Measurements from ENCODE around the gene TBX1.

Gene TBX1

DNA sequence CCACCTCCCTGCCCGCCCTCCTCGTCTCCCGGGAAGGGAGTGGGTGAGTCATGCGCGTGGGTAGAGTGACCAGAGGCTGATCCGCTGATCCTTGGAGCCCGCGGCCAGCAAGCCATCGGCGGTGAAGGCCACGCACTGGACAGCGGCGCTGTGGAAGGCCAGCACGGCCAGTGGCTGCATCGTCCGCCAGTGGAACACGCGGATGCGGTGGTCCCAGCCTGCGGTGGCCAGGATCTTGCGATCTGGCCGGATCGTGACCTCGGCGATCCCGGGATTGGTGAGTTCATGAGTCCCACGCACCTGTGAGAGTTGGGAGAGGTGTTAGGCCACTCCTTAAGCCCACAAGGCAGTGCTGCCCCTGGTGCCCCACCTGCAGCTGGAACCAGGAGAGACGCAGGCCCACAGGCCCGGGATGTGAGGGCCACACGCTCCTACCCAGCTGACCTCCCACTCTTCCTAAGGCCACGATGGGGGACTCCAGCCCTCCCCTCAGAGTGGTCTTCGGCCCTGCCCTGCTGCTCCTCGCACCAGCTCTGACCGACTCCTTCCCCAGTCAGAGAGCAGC, 28.2 kb downstream of the TBX1 start:
- Histone ChIP-seq H3K4me1 (ENCODE audit: insufficient read depth, low read length) (no peaks in the 10 kb centered on the region), H3K27ac (ENCODE audit: low read length) (no peak overlapping the region), H3K9me3 (ENCODE audit: insufficient read depth, low read length, severe bottlenecking) (peaks cover 4% of the 10 kb centered on the region), H2AFZ (ENCODE audit: low read depth, low read length) (no peak overlapping the region), H4K20me1 (ENCODE audit: insufficient read depth, low read length) (no peaks in the 10 kb centered on the region; the same call in 1 of the 2 replicates), H3K9ac (ENCODE audit: low read depth, low read length) (no peak overlapping the region), H3K4me3 (ENCODE audit: low read depth in 1 of 2, low read length in 2 of 2) (no peak overlapping the region), H3K27me3 (ENCODE audit: insufficient read depth, low read length, poor library complexity) (no peaks in the 10 kb centered on the region), H3K36me3 (ENCODE audit: insufficient read depth, low read length) (peaks cover 78% of the 10 kb centered on the region), H3K4me2 (ENCODE audit: insufficient read depth, low read length) (no peak overlapping the region), H3K79me2 (ENCODE audit: insufficient read depth, low read length) (no peaks in the 10 kb centered on the region; the same call in 1 of the 2 replicates)
- no peak for TF ChIP-seq EZH2 (IDR thresholded peaks at IDR 0.05; ENCODE audit: borderline replicate concordance, low read depth, low read length, severe bottlenecking)
- TF ChIP-seq, protein P1, sequence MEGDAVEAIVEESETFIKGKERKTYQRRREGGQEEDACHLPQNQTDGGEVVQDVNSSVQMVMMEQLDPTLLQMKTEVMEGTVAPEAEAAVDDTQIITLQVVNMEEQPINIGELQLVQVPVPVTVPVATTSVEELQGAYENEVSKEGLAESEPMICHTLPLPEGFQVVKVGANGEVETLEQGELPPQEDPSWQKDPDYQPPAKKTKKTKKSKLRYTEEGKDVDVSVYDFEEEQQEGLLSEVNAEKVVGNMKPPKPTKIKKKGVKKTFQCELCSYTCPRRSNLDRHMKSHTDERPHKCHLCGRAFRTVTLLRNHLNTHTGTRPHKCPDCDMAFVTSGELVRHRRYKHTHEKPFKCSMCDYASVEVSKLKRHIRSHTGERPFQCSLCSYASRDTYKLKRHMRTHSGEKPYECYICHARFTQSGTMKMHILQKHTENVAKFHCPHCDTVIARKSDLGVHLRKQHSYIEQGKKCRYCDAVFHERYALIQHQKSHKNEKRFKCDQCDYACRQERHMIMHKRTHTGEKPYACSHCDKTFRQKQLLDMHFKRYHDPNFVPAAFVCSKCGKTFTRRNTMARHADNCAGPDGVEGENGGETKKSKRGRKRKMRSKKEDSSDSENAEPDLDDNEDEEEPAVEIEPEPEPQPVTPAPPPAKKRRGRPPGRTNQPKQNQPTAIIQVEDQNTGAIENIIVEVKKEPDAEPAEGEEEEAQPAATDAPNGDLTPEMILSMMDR (IDR thresholded peaks at IDR 0.05; ENCODE audit: borderline replicate concordance, extremely low read depth, low read length, poor library complexity, severe bottlenecking) = no peak
- no peak for ATAC-seq (ENCODE audit: insufficient read depth, low read depth)
- no peak for DNase-seq

DNA sequence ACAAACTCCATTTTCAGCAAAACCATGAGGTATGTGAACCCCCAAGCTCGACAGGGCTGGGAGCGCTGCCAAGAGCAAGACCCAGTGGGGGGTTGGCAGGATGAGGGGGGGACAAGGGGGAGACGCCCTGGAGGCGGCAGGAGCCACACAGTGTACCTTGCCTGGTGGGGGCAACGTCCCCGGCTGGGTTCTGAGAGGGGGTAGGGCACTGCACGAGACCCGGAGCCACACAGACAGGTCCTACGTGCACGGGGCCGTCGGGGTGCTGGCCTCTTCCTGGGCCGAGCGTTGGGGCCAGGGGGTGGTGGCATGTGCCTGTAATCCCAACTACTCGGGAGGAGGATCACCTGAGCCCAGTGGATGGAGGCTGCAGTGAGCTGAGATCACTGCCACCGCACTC, 28.8 kb downstream of the TBX1 start:
- no peak for ATAC-seq (ENCODE audit: insufficient read depth, low read depth)
- Histone ChIP-seq H3K4me3 (ENCODE audit: low read depth in 1 of 2, low read length in 2 of 2) (no peak overlapping the region), H3K36me3 (ENCODE audit: insufficient read depth, low read length) (peaks cover 81% of the 10 kb centered on the region), H3K27ac (ENCODE audit: low read length) (no peak overlapping the region), H3K4me2 (ENCODE audit: insufficient read depth, low read length) (no peak overlapping the region), H4K20me1 (ENCODE audit: insufficient read depth, low read length) (no peaks in the 10 kb centered on the region; the same call in 1 of the 2 replicates), H3K79me2 (ENCODE audit: insufficient read depth, low read length) (no peaks in the 10 kb centered on the region; the same call in 1 of the 2 replicates), H3K27me3 (ENCODE audit: insufficient read depth, low read length, poor library complexity) (no peaks in the 10 kb centered on the region), H3K4me1 (ENCODE audit: insufficient read depth, low read length) (no peaks in the 10 kb centered on the region), H2AFZ (ENCODE audit: low read depth, low read length) (no peak overlapping the region), H3K9ac (ENCODE audit: low read depth, low read length) (no peak overlapping the region), H3K9me3 (ENCODE audit: insufficient read depth, low read length, severe bottlenecking) (peaks cover 4% of the 10 kb centered on the region)
- DNase-seq = no peak
- no peak for TF ChIP-seq EZH2 (IDR thresholded peaks at IDR 0.05; ENCODE audit: borderline replicate concordance, low read depth, low read length, severe bottlenecking)
- TF ChIP-seq, protein P1 (IDR thresholded peaks at IDR 0.05; ENCODE audit: borderline replicate concordance, extremely low read depth, low read length, poor library complexity, severe bottlenecking) = no peak

DNA sequence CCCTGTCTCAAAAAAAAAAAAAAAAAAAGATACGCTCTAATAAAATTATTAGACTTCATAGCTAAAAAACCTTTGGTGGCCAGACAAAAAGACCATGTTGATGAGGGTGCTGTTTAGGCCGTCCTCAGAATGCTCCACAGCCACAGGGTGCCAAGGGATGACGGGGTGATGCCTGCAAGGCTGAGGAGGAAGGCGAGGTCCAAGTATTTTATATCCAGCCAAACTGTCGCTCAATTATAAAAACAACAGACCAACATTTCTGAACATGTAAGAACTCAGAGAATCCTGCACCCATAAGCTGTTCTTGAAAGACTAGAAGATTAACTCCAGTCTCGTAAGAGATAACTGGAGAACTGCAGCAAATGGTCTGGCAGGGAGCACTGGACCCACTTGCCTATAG, 29.2 kb downstream of the TBX1 start:
- H3K4me3 ChIP-seq (ENCODE audit: low read depth in 1 of 2, low read length in 2 of 2) = no peak overlapping the region
- H3K27ac ChIP-seq (ENCODE audit: low read length) = no peak overlapping the region
- H3K4me1 ChIP-seq (ENCODE audit: insufficient read depth, low read length) = no peaks in the 10 kb centered on the region
- H3K4me2 ChIP-seq (ENCODE audit: insufficient read depth, low read length) = no peak overlapping the region
- no peaks in the 10 kb centered on the region for H3K27me3 ChIP-seq (ENCODE audit: insufficient read depth, low read length, poor library complexity)
- no peaks in the 10 kb centered on the region; the same call in 1 of the 2 replicates for H4K20me1 ChIP-seq (ENCODE audit: insufficient read depth, low read length)
- DNase-seq (no peak), ATAC-seq (ENCODE audit: insufficient read depth, low read depth) (no peak)
- no peaks in the 10 kb centered on the region; the same call in 1 of the 2 replicates for H3K79me2 ChIP-seq (ENCODE audit: insufficient read depth, low read length)
- peaks cover 81% of the 10 kb centered on the region for H3K36me3 ChIP-seq (ENCODE audit: insufficient read depth, low read length)
- TF ChIP-seq, protein P1 (IDR thresholded peaks at IDR 0.05; ENCODE audit: borderline replicate concordance, extremely low read depth, low read length, poor library complexity, severe bottlenecking) = no peak
- TF ChIP-seq EZH2 (IDR thresholded peaks at IDR 0.05; ENCODE audit: borderline replicate concordance, low read depth, low read length, severe bottlenecking) = no peak
- peaks cover 4% of the 10 kb centered on the region for H3K9me3 ChIP-seq (ENCODE audit: insufficient read depth, low read length, severe bottlenecking)
- no peak overlapping the region for H3K9ac ChIP-seq (ENCODE audit: low read depth, low read length)
- no peak overlapping the region for H2AFZ ChIP-seq (ENCODE audit: low read depth, low read length)

Measured in DND-41 (cell line).